Activated CD4-positive, alpha-beta T cell treated with anti-CD3 and anti-CD28 coated beads, Interleukin-2, amount 50 U/mL, for 24 hours (primary cell): ENCODE data around the gene POLR2L.

Experiments
- DNase-seq, 2 donors: peaks; one replicate each; pipeline ENCODE4 v3.0.0-alpha.2; 2020; ENCODE audit warnings: low read depth in 1 of 2, low spot score in 1 of 2

The POLR2L gene

GRCh38 chr11:839875-840617 lies 2.3 kb downstream of the POLR2L start:
- DNase-seq: no peak

GRCh38 chr11:839280-839623 lies 3.1 kb downstream of the POLR2L start:
- DNase-seq: no peak

GRCh38 chr11:838441-839279 lies 3.7 kb downstream of the POLR2L start:
- DNase-seq: no peak

GRCh38 chr11:837990-838307 lies 4.4 kb downstream of the POLR2L start:
- DNase-seq: no peak

GRCh38 chr11:837189-837989 lies 4.9 kb downstream of the POLR2L start:
- no peak for DNase-seq

GRCh38 chr11:836700-837099 lies 5.6 kb downstream of the POLR2L start:
- no peak for DNase-seq

GRCh38 chr11:836274-836673 lies 6.1 kb downstream of the POLR2L start:
- DNase-seq: no peak

- DNase-seq: no peak
Observed at GRCh38 chr11:834371-835316, 7.7 kb downstream of the POLR2L start.

- no peak for DNase-seq
Observed at GRCh38 chr11:833849-834311, 8.4 kb downstream of the POLR2L start.

GRCh38 chr11:833114-833791 lies 9.1 kb downstream of the POLR2L start:
- no peak for DNase-seq

- no peak for DNase-seq
Observed at GRCh38 chr11:832529-833113, 9.7 kb downstream of the POLR2L start, which contains the start of gene CD151. TSS of gene CD151 (plus strand) at chr11:832952. CDS start at chr11:836070, 3,118 bp downstream.

- no peak for DNase-seq
Observed at GRCh38 chr11:831961-832528, 10.3 kb downstream of the POLR2L start.

GRCh38 chr11:831118-831864 lies 11.0 kb downstream of the POLR2L start:
- no peak for DNase-seq

GRCh38 chr11:830295-831117 lies 11.8 kb downstream of the POLR2L start:
- DNase-seq: no peak

- no peak for DNase-seq
Observed at GRCh38 chr11:829847-830294, 12.5 kb downstream of the POLR2L start.

GRCh38 chr11:829176-829846 lies 13.0 kb downstream of the POLR2L start:
- no peak for DNase-seq
